Caco-2 (cell line): ENCODE measurements around the gene FAM229A. TPM values are rescaled to one million over a fixed set of nuclear protein-coding genes. Genes with fewer than 3 reads are reported as not detected.

Experiments
- BruUV-seq: library from RNA; stranded (reverse); fragments of 400-500 nt; replicated peaks from 2 replicates; lab custom pipeline; 2021; lab: Mats Ljungman, UMichigan
- CTCF ChIA-PET: fragments of 300-600 bp; sonication (Branson Sonifier 250); formaldehyde crosslinking; loops from one replicate; lab custom pipeline; 2022; ENCODE audit warnings: antibody characterized with exemption; lab: Charles Lee
- POLR2A ChIA-PET: fragments of 300-600 bp; sonication (Branson Sonifier 250); formaldehyde crosslinking; loops from one replicate; lab custom pipeline; 2022; ENCODE audit warnings: antibody characterized with exemption; lab: Charles Lee
- DNase-seq, 2 experiments: peaks; one replicate each; pipeline versions ENCODE4 v3.0.0 to v3.0.0-alpha.2; 2020 to 2022
- H3K27me3 ChIP-seq: replicated peaks from 2 replicates; pipeline ENCODE4 v1.6.0; 2011; ENCODE audit warnings: low read length; ENCODE audit not compliant: control insufficient read depth, insufficient read depth
- H3K36me3 ChIP-seq: 2 replicates; pipeline ENCODE4 v1.5.1; 2011; ENCODE audit warnings: low read length; ENCODE audit not compliant: control insufficient read depth, insufficient read depth
- H3K4me1 ChIP-seq: fragments of 250-450 bp; sonication (Bioruptor Pico); 2 replicates; pipeline ENCODE4 v1.5.1; 2020; ENCODE audit warnings: mild to moderate bottlenecking
- H3K4me3 ChIP-seq: 2 replicates; pipeline ENCODE4 v1.5.1; 2011; ENCODE audit warnings: low read depth, mild to moderate bottlenecking, control low read depth, low read length
- H3K9me3 ChIP-seq: fragments of 250-450 bp; sonication (Bioruptor Pico); 2 replicates; pipeline ENCODE4 v1.5.1; 2020; ENCODE audit warnings: mild to moderate bottlenecking, moderate library complexity
- H3K27ac Mint-ChIP-seq: one replicate; pipeline ENCODE4 v1.8.0; 2022; ENCODE audit warnings: mixed read lengths; ENCODE audit not compliant: unreplicated experiment
- H3K27me3 Mint-ChIP-seq: one replicate; pipeline ENCODE4 v1.8.0; 2022; ENCODE audit warnings: mixed read lengths; ENCODE audit not compliant: insufficient read depth, unreplicated experiment
- H3K36me3 Mint-ChIP-seq: one replicate; pipeline ENCODE4 v1.8.0; 2022; ENCODE audit warnings: mild to moderate bottlenecking, mixed read lengths; ENCODE audit not compliant: insufficient read depth, unreplicated experiment
- H3K4me1 Mint-ChIP-seq: one replicate; pipeline ENCODE4 v1.8.0; 2022; ENCODE audit warnings: low read depth, mixed read lengths; ENCODE audit not compliant: unreplicated experiment
- H3K4me3 Mint-ChIP-seq: one replicate; pipeline ENCODE4 v1.8.0; 2022; ENCODE audit warnings: mild to moderate bottlenecking, moderate library complexity, mixed read lengths; ENCODE audit not compliant: unreplicated experiment
- H3K9me3 Mint-ChIP-seq: one replicate; pipeline ENCODE4 v1.8.0; 2022; ENCODE audit warnings: mixed read lengths; ENCODE audit not compliant: unreplicated experiment
- CTCF ChIP-seq, 2 experiments: fragments of 200-600 bp in 1 of 2; IDR thresholded peaks; 1 replicate in 1 of 2; 2 replicates in 1 of 2; pipeline versions ENCODE4 v1.5.1 to v1.8.0; 2011 to 2022; ENCODE audit warnings: antibody characterized with exemption in 1 of 2, control low read depth in 1 of 2, inconsistent platforms in 1 of 2, low read depth in 1 of 2, low read length in 1 of 2, mild to moderate bottlenecking in 1 of 2, moderate library complexity in 1 of 2; ENCODE audit not compliant: insufficient read depth in 1 of 2, severe bottlenecking in 1 of 2, unreplicated experiment in 1 of 2
- intact Hi-C: fragments of 100-400 bp; cut with micrococcal nuclease; formaldehyde crosslinking; loops from one replicate; pipeline ENCODE4 v1.10.0; 2022; ENCODE audit not compliant: unreplicated experiment
- total RNA-seq: library from RNA; stranded (reverse); gene quantifications from 2 replicates; pipeline ENCODE4 v1.2.3, GENCODE V29; 2022

FAM229A gene
- total RNA-seq, 1 experiment from 2014 or later: 2.6 TPM

DNA sequence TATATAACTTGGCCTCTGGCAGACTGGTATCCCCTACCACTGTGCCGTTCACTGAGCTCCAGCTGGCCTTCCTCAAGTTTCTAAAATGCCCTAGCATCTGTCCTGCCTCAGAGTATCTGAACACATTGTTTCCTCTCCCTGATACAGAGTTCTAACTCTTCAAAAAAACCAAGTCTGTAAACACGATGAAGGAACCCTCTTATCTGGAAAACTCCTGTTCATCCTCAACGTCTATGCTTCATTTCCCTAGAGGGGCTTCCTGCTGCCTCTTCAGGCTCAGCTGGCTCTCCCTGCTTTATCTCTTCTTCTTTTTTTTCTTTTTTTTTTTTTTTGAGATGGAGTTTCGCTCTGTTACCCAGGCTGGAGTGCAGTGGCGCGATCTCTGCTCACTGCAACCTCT lies 26.4 kb upstream of the FAM229A start:
- no peaks in the 10 kb centered on the region for H3K9me3 ChIP-seq
- intact Hi-C loops: no loop called here
- H3K36me3 ChIP-seq: no peaks in the 10 kb centered on the region; the same call in 1 of the 2 replicates
- DNase-seq: no peak
- no peak overlapping the region for H3K27ac Mint-ChIP-seq
- CTCF ChIA-PET: no interaction called here
- peaks cover 19% of the 10 kb centered on the region for H3K36me3 Mint-ChIP-seq
- no TSS peak for BruUV-seq
- no peak overlapping the region for H3K4me3 ChIP-seq
- POLR2A ChIA-PET: no interaction called here
- no peaks in the 10 kb centered on the region for H3K9me3 Mint-ChIP-seq
- no peaks in the 10 kb centered on the region for H3K4me1 ChIP-seq
- no peaks in the 10 kb centered on the region for H3K27me3 ChIP-seq
- TF ChIP-seq CTCF (IDR thresholded peaks at IDR 0.05; ENCODE audit: insufficient read depth in 1 of 2, low read depth in 1 of 2, low read length in 1 of 2, severe bottlenecking in 1 of 2, unreplicated experiment in 1 of 2): no peak
- no peaks in the 10 kb centered on the region for H3K27me3 Mint-ChIP-seq
- no peak overlapping the region for H3K4me3 Mint-ChIP-seq
- no peaks in the 10 kb centered on the region for H3K4me1 Mint-ChIP-seq

DNA sequence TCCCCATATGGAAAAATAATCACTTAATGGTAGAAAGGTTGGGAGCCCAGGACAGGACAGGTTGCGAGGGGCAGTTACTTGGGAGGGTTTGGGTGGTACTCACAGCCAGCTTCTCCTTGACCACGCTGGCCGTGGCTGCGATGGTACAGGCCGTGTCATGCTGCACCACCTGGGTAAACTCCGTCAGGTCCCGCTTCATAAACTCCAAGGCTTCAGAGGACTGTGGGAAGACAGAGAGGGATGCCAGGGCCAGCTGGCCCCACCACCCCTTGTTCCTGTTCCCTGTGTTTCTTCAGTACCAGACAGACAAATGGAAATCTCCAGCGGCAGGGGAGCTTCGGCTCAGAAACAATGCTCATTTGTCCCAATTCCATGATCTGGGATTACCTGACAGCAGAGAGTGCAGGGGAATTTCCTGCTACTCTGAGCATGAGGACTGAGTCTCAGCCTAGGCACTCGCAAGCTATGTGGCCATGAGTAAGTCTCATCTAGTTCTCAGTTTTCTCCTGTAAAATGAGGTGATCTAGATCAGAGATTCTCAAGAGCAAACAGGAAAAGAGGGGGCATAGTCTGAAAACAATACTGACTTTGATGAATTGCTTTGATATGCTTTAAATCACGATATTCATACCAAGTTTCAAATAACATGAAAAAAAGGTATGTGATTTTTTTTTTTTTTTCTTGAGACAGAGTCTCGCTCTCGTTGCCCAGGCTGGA lies 24.5 kb upstream of the FAM229A start:
- TF ChIP-seq CTCF (IDR thresholded peaks at IDR 0.05; ENCODE audit: insufficient read depth in 1 of 2, low read depth in 1 of 2, low read length in 1 of 2, severe bottlenecking in 1 of 2, unreplicated experiment in 1 of 2): no peak
- Mint-ChIP-seq H3K27ac (no peak overlapping the region), H3K9me3 (no peaks in the 10 kb centered on the region), H3K4me1 (no peaks in the 10 kb centered on the region), H3K4me3 (no peak overlapping the region), H3K36me3 (peaks cover 32% of the 10 kb centered on the region), H3K27me3 (no peaks in the 10 kb centered on the region)
- no TSS peak for BruUV-seq
- no peaks in the 10 kb centered on the region for H3K9me3 ChIP-seq
- intact Hi-C loops: no loop called here
- no peak overlapping the region for H3K4me3 ChIP-seq
- POLR2A ChIA-PET: interaction anchor here (0.7 kb wide), 1 partner anchor 51 kb away, joined by 7 read pairs; the partner anchor contains the start of gene MARCKSL1
- H3K36me3 ChIP-seq: no peaks in the 10 kb centered on the region
- CTCF ChIA-PET: interaction anchor here (0.6 kb wide), 1 partner anchor 186 kb away, joined by 6 read pairs; the partner anchor contains the start of gene CCDC28B
- no peak for DNase-seq
- H3K4me1 ChIP-seq: no peaks in the 10 kb centered on the region
- no peaks in the 10 kb centered on the region for H3K27me3 ChIP-seq

- H3K4me3 ChIP-seq: no peak overlapping the region
- H3K36me3 Mint-ChIP-seq: peaks cover 56% of the 10 kb centered on the region
- H3K4me1 Mint-ChIP-seq: no peaks in the 10 kb centered on the region
- H3K27me3 ChIP-seq: no peaks in the 10 kb centered on the region
- H3K27me3 Mint-ChIP-seq: no peaks in the 10 kb centered on the region
- no peak overlapping the region for H3K4me3 Mint-ChIP-seq
- no peak overlapping the region for H3K27ac Mint-ChIP-seq
- no peak for TF ChIP-seq CTCF (IDR thresholded peaks at IDR 0.05; ENCODE audit: insufficient read depth in 1 of 2, low read depth in 1 of 2, low read length in 1 of 2, severe bottlenecking in 1 of 2, unreplicated experiment in 1 of 2)
- DNase-seq: no peak
- no peaks in the 10 kb centered on the region for H3K9me3 ChIP-seq
- no peaks in the 10 kb centered on the region for H3K9me3 Mint-ChIP-seq
- intact Hi-C loops: no loop called here
- CTCF ChIA-PET: no interaction called here
- H3K36me3 ChIP-seq: no peaks in the 10 kb centered on the region; the same call in 1 of the 2 replicates
- POLR2A ChIA-PET: no interaction called here
- no TSS peak for BruUV-seq
- no peaks in the 10 kb centered on the region for H3K4me1 ChIP-seq
Observed at GRCh38 chr1:32380057-32380456, 17.8 kb upstream of the FAM229A start.
